Adipocyte (in vitro differentiated cells): Measurements from ENCODE around the gene IGF2BP3.
"Not testable (repeated sequence)": the region's sequence is repeated elsewhere in the genome, so short reads cannot be mapped to it uniquely, and the experiment has no call there.

Experiments
- DNase-seq: peaks from one replicate; pipeline ENCODE4 v3.0.0-alpha.2; 2015; ENCODE audit warnings: low read depth
- H3K27me3 ChIP-seq: replicated peaks from 2 replicates; pipeline ENCODE4 v1.7.0; 2013; ENCODE audit warnings: mild to moderate bottlenecking, low read length, moderate library complexity; ENCODE audit not compliant: control insufficient read depth, insufficient read depth
- H3K36me3 ChIP-seq: 2 replicates; pipeline ENCODE4 v1.7.0; 2013; ENCODE audit warnings: low read length, mild to moderate bottlenecking, moderate library complexity; ENCODE audit not compliant: control insufficient read depth, insufficient read depth, severe bottlenecking
- H3K4me1 ChIP-seq: 2 replicates; pipeline ENCODE4 v1.7.0; 2013; ENCODE audit warnings: mild to moderate bottlenecking, low read length, moderate library complexity; ENCODE audit not compliant: control insufficient read depth, insufficient read depth
- H3K4me3 ChIP-seq: 2 replicates; pipeline ENCODE4 v1.7.0; 2013; ENCODE audit warnings: mild to moderate bottlenecking, low read length, moderate library complexity
- H3K9ac ChIP-seq: 2 replicates; pipeline ENCODE4 v1.7.0; 2013; ENCODE audit warnings: mild to moderate bottlenecking, low read length, moderate library complexity
- H3K9me3 ChIP-seq: 2 replicates; pipeline ENCODE4 v1.7.0; 2013; ENCODE audit warnings: mild to moderate bottlenecking, low read length, moderate library complexity; ENCODE audit not compliant: control insufficient read depth

IGF2BP3 gene

GRCh38 chr7:23419160-23419559, 51.1 kb downstream of the IGF2BP3 start:
- no peak for DNase-seq
- no peaks in the 10 kb centered on the region for H3K9me3 ChIP-seq
- no peaks in the 10 kb centered on the region for H3K36me3 ChIP-seq
- H3K4me1 ChIP-seq, result peaks cover 10% of the 10 kb centered on the region
- no peaks in the 10 kb centered on the region for H3K27me3 ChIP-seq
- no peak overlapping the region for H3K9ac ChIP-seq
- no peak overlapping the region for H3K4me3 ChIP-seq

GRCh38 chr7:23418046-23418445, 52.2 kb downstream of the IGF2BP3 start:
- Histone ChIP-seq H3K9me3 (no peaks in the 10 kb centered on the region), H3K4me3 (no peak overlapping the region), H3K4me1 (peaks cover 10% of the 10 kb centered on the region), H3K9ac (no peak overlapping the region), H3K27me3 (no peaks in the 10 kb centered on the region), H3K36me3 (no peaks in the 10 kb centered on the region)
- peak; percentile 74 for DNase-seq

- H3K9ac ChIP-seq, result no peak overlapping the region
- H3K4me3 ChIP-seq, result no peak overlapping the region
- no peak for DNase-seq
- peaks cover 10% of the 10 kb centered on the region for H3K4me1 ChIP-seq
- no peaks in the 10 kb centered on the region for H3K36me3 ChIP-seq
- no peaks in the 10 kb centered on the region for H3K27me3 ChIP-seq
- H3K9me3 ChIP-seq, result no peaks in the 10 kb centered on the region
Measured at GRCh38 chr7:23415198-23415597, 55.1 kb downstream of the IGF2BP3 start.

GRCh38 chr7:23410446-23411183, 59.7 kb downstream of the IGF2BP3 start:
- no peaks in the 10 kb centered on the region for H3K36me3 ChIP-seq
- DNase-seq, result no peak

GRCh38 chr7:23406564-23406963, 63.7 kb downstream of the IGF2BP3 start:
- DNase-seq, H3K4me1 ChIP-seq, H3K9ac ChIP-seq, H3K9me3 ChIP-seq, H3K4me3 ChIP-seq, H3K36me3 ChIP-seq, H3K27me3 ChIP-seq: not testable (repeated sequence)

More at GRCh38 chr7:23410446-23411183, 59.7 kb downstream of the IGF2BP3 start:
- no peak overlapping the region for H3K9ac ChIP-seq
- H3K9me3 ChIP-seq, result no peaks in the 10 kb centered on the region
- H3K27me3 ChIP-seq, result no peaks in the 10 kb centered on the region
- H3K4me1 ChIP-seq, result no peaks in the 10 kb centered on the region
- no peak overlapping the region for H3K4me3 ChIP-seq

GRCh38 chr7:23405240-23405618, 65.1 kb downstream of the IGF2BP3 start:
- Histone ChIP-seq H3K4me1 (no peaks in the 10 kb centered on the region), H3K9me3 (no peaks in the 10 kb centered on the region), H3K27me3 (no peaks in the 10 kb centered on the region), H3K9ac (no peak overlapping the region), H3K4me3 (no peak overlapping the region), H3K36me3 (no peaks in the 10 kb centered on the region)
- DNase-seq, result no peak

GRCh38 chr7:23404546-23405239, 65.6 kb downstream of the IGF2BP3 start:
- Histone ChIP-seq H3K4me1 (no peaks in the 10 kb centered on the region), H3K9ac (no peak overlapping the region), H3K36me3 (no peaks in the 10 kb centered on the region), H3K4me3 (no peak overlapping the region), H3K9me3 (no peaks in the 10 kb centered on the region), H3K27me3 (no peaks in the 10 kb centered on the region)
- no peak for DNase-seq

GRCh38 chr7:23403970-23404369, 66.3 kb downstream of the IGF2BP3 start:
- Histone ChIP-seq H3K4me3 (no peak overlapping the region), H3K27me3 (no peaks in the 10 kb centered on the region), H3K4me1 (no peaks in the 10 kb centered on the region), H3K9ac (no peak overlapping the region), H3K36me3 (no peaks in the 10 kb centered on the region), H3K9me3 (no peaks in the 10 kb centered on the region)
- no peak for DNase-seq

- not testable (repeated sequence) for DNase-seq, H3K27me3 ChIP-seq, H3K9ac ChIP-seq, H3K9me3 ChIP-seq, H3K36me3 ChIP-seq, H3K4me3 ChIP-seq
- H3K4me1 ChIP-seq, result peaks cover 21% of the 10 kb centered on the region
Measured at GRCh38 chr7:23398090-23398489, 72.2 kb downstream of the IGF2BP3 start.

- H3K9ac ChIP-seq, result no peak overlapping the region
- H3K4me3 ChIP-seq, result no peak overlapping the region
- H3K36me3 ChIP-seq, result no peaks in the 10 kb centered on the region
- H3K27me3 ChIP-seq, result no peaks in the 10 kb centered on the region
- no peaks in the 10 kb centered on the region for H3K9me3 ChIP-seq
- no peak for DNase-seq
- peaks cover 21% of the 10 kb centered on the region for H3K4me1 ChIP-seq
Measured at GRCh38 chr7:23397241-23397640, 73.0 kb downstream of the IGF2BP3 start.

GRCh38 chr7:23396222-23397015, 73.9 kb downstream of the IGF2BP3 start:
- peak; percentile 88 for DNase-seq
- no peaks in the 10 kb centered on the region for H3K9me3 ChIP-seq
- no peaks in the 10 kb centered on the region for H3K27me3 ChIP-seq
- H3K4me3 ChIP-seq, result peak overlapping the region; percentile 4
- H3K36me3 ChIP-seq, result no peaks in the 10 kb centered on the region
- H3K4me1 ChIP-seq, result peaks cover 21% of the 10 kb centered on the region
- H3K9ac ChIP-seq, result peak overlapping the region; percentile 8
